HG03565 (cell line): Measurements from ENCODE around the gene MYMX.

Source experiments
- ATAC-seq: cut with Tn5 transposase; IDR thresholded peaks from one replicate; pipeline ENCODE4 v1.9.1; 2021; ENCODE audit warnings: mild to moderate bottlenecking, moderate library complexity; ENCODE audit not compliant: unreplicated experiment

MYMX gene

DNA sequence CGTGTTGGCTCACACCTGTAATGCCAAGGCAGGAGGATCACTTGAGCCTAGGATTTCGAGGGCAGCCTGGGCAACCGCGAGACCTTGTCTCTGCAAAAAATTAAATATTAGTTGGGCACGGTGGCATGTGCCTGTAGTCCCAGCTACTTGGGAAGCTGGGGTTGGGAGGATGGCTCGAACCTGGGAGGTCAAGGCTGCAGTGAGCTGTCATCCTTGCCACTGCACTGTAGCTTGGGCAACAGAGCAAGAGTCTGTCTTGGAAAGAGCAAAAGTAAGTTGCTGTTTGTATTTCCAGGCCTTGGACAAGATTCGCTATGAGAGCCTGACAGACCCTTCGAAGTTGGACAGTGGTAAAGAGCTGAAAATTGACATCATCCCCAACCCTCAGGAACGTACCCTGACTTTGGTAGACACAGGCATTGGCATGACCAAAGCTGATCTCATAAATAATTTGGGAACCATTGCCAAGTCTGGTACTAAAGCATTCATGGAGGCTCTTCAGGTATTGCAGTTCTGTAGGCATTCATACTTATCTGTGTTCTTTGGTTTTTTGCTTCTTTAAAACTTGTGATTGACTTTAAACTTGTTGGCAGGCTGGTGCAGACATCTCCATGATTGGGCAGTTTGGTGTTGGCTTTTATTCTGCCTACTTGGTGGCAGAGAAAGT, 32.5 kb downstream of the MYMX start:
- no peak for ATAC-seq

DNA sequence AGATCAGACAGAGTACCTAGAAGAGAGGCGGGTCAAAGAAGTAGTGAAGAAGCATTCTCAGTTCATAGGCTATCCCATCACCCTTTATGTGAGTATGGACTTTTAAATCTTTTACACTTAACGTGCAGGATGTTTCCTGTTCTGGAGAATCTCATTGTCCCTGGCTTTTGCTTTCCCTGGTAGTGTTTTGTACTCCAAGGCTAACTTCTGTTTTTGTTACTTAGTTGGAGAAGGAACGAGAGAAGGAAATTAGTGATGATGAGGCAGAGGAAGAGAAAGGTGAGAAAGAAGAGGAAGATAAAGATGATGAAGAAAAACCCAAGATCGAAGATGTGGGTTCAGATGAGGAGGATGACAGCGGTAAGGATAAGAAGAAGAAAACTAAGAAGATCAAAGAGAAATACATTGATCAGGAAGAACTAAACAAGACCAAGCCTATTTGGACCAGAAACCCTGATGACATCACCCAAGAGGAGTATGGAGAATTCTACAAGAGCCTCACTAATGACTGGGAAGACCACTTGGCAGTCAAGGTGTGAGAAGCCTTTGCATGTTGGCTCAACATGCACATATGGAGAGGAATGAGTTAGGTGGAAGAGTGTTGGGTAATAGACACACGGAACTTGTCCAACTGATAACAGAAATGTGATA, 33.5 kb downstream of the MYMX start:
- no peak for ATAC-seq

DNA sequence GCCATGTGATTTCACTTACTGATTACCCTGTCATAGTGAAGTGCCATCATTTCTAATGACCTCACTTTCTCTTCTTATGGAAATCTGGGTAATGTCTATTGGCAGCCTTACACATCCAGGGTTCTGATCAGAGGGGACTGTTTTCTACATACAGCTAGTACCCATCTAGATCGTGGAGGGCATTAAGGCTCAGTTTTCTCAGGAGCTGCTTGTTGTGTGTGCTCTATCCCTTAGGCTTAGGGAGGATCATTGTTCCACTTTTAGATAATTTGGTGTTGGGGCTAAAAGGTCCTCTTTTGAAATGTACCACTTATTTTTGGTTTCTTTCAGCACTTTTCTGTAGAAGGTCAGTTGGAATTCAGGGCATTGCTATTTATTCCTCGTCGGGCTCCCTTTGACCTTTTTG, 34.0 kb downstream of the MYMX start:
- ATAC-seq: no peak

DNA sequence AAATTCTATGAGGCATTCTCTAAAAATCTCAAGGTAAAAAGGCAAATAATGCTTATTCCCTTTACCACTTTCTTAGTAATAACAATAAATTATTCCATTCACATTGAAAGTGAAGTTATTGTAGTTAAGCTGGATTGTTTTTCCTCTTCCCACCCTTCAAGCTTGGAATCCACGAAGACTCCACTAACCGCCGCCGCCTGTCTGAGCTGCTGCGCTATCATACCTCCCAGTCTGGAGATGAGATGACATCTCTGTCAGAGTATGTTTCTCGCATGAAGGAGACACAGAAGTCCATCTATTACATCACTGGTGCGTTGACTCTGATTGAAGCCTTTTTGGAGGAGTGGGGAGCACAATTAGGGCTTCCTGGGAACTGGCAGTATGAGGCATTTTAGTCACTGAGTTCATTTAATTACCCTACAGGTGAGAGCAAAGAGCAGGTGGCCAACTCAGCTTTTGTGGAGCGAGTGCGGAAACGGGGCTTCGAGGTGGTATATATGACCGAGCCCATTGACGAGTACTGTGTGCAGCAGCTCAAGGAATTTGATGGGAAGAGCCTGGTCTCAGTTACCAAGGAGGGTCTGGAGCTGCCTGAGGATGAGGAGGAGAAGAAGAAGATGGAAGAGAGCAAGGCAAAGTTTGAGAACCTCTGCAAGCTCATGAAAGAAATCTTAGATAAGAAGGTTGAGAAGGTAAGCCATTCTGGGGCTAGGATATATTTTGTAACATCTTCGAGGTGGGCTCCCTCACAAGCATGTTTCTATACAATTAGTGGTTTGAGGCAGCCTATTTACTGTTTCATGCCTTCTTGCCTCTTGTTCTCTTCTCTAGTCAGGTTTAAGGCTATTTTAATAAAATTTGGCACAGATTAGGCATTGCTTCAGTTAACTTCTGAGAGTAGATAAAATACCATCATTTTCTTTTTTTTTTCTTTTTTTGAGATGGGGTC, 35.1 kb downstream of the MYMX start:
- ATAC-seq: no peak

DNA sequence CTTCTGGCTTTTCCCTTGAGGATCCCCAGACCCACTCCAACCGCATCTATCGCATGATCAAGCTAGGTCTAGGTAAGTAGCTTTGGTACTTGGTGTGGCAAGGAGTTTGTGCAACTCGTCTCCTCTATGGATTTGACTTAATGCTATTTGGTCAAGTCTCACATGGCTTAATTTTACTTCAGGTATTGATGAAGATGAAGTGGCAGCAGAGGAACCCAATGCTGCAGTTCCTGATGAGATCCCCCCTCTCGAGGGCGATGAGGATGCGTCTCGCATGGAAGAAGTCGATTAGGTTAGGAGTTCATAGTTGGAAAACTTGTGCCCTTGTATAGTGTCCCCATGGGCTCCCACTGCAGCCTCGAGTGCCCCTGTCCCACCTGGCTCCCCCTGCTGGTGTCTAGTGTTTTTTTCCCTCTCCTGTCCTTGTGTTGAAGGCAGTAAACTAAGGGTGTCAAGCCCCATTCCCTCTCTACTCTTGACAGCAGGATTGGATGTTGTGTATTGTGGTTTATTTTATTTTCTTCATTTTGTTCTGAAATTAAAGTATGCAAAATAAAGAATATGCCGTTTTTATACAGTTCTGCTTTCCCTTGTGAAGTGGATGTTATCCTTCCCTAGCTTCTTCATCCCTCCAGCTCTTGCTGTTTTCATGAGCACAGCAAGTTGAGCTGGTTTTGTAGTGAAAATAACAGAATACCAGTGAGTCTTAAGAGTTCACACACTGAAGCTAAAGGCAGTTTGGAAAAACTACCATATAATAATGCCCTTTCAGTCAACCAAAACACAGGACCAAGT, 36.8 kb downstream of the MYMX start:
- no peak for ATAC-seq

DNA sequence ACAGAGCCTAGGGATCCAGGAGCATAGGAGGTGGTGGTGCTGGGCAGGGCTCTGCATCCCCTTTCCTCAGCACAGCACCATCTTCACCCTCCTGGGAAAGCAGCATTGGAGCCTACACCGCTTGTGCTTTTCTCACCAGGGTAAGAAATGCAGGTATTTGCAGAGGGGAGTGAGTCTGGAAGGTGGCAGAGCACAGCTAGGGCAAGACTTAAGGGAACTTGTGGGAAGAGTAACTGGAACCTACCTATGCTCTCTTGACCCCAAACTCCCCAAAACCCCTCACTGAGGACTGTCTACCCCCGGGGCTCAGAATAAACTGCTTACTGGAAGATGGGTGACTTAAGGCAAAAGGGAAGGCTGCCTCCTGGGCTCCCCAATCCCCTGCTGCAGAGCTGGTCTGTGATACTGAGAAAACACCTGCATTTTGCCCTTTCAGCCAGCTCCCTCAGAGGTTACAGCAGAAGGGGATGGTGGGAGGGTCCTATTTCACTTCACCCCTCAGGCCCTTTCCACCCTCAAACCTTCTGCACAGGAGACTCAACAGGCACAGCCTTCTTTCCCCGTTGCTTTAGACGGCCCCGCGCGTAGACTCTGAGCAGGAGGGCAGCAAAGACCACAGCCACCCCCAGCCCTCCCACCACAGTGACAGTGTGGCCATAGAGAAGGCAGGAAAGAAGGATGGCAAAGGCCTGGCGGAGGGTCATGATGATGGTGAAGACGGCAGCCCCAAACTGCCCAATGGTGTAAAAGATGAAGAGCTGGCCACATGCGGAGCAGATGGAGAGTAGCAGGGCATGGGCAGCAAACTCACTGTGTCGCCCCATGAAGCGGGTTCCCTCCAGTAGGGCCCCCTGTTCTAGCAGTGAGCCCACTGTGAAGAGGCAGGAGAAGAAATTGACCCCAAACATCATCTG, 37.7 kb downstream of the MYMX start:
- ATAC-seq: no peak

DNA sequence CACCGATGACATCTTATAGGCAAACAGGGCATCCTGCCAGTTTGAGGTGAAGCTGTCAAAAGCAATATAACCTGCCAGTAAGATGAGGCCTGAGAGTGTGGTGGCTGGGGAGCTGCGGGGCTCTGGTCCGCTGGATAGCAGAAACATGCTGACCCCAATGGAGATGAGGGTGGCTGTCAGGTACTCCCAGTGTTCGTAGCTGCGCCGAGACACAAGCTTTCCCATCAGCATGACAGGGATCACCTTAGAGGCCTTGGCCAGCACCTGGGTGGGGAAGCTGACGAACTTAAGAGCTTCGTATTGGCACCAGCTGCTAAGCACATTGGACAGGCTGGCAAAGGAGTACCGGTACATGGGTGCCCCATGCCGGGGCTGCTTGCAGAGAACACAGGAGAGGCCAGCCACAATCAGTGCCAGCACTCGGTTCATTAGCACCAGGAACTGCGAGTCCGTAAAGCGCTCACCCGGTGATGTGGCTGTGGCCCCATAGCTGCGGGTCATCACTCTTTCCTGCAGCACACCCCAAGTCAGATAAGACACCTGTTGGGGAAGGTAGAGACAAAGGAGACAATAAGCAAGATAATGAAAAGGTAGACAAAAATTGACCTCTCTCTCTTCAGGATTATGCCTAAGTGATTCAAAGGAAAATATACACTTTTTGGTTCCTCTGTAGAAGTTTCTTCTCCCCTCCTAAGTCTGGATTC, 38.5 kb downstream of the MYMX start:
- no peak for ATAC-seq

DNA sequence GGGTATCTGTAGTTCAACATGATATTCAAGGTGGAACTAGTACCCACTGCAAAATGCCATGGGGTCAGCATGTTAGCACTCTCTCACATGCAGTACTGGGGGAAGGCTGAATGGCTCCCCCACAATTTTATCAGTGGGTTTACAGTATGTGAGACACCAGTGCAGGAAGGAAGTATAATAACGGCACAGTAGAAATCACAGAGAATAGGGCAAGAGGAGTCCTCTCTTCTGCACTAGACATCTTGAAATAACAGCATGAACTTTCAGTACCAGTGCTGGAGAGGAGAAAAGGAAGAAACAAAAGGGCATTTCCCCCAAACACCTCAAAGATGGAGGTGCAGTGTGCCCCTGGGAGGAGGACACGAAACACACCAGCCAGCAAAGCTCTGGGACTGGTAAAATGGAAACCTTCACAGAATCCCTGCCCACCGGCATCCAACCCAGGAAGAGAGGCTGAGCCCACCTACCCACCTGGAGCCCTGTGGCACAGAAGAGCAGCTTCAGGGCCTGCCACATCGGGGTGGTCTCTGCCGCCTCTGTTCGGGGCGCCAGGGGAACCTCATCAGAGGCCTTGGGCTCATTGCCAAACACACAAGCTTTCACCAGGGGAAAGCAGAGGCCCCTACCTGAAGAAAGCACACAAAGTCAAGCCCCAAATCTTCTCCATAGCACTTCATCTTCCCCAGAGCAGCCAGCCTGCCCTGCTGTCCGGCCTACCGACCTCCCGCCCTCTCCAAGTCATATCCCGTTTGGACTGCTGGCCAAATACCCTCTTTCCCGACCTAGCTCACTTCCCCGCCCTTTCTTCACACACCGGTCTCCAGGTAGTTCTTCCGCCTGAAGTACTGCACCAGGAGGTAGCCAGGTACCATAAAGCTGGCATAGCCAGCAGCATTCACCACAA, 39.4 kb downstream of the MYMX start:
- ATAC-seq: no peak

DNA sequence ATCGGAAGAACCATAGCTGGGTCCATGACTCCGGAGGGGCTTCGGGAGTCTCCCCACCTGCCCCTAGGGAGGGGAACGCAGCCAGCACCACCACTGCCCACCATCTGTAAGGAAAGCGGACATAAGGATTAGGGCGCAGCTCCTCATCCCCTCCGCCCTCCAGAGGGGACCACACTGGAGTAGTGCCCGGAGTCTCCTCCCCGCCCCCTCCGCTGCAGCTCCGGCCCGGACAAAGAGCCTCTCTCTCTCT, 40.0 kb downstream of the MYMX start:
- ATAC-seq: no peak

DNA sequence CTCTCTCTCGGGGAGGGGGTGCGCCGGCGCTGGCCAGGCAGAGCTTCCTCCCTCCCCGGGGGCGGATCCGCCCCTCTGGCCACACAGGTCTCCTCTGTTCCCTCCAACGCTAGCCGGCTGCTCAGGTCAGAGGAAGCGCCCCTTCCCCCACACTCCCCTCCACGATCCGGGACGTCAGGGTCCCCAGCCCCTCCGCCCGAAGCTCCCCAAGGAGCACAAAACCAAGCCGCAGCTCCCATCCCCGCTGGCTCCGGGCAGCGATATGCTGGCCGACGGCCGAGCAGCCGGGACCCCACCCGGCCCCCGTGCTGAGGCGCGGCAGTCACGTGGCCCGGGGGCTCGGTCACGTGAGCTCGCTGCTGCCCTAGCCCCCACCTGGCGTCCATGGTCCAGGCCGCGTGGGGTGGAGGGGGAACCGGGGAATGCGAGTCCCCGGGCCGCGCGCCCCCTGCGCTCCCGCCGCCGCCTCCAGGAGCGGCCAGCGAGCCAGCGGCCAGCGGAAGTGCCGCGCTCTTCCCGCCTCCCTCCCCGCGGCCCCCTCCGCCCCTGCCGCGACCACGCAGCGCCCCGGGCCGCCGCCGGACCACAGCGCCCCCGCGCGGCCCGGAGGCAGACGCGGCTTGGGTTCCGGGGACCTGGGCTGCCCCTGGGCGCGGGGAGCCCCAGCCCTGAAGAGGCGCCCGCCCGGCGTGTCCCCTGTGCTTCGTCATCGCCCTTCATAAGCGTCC, 40.5 kb downstream of the MYMX start, which contains the start of gene SLC35B2:
Gene SLC35B2, minus strand, starts transcription at position 504 of the 728 bp plus-strand sequence. Its CDS starts 118 bp downstream, at position 386.
- ATAC-seq: peak; percentile 26

DNA sequence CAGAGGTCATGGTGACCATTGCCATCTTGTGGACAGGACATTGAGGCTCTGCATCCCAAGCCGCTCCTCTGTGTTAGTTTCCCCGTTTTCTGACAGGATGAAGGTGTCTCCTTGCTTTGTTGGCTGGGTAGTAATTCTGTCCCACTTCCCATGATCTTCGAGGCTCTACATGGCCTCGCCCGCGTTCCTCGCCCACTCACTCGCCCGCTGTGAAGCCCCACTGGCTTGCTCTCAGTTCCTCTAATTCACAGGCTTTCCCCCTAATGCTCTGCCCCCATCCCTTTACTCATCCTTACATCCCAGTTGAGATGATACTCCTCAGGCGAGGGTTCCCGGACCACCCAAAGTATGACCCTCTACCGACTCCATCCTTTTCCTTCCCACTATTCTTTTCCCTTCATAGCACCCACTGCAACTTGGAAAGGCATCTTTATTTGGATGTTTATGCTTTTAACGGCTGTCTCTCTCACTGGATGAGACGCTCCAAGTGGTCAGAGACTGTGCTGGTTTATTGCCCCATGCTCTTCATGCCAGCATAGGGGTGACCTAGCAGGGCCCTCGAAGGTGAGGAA, 41.1 kb downstream of the MYMX start:
- ATAC-seq: peak; percentile 7

DNA sequence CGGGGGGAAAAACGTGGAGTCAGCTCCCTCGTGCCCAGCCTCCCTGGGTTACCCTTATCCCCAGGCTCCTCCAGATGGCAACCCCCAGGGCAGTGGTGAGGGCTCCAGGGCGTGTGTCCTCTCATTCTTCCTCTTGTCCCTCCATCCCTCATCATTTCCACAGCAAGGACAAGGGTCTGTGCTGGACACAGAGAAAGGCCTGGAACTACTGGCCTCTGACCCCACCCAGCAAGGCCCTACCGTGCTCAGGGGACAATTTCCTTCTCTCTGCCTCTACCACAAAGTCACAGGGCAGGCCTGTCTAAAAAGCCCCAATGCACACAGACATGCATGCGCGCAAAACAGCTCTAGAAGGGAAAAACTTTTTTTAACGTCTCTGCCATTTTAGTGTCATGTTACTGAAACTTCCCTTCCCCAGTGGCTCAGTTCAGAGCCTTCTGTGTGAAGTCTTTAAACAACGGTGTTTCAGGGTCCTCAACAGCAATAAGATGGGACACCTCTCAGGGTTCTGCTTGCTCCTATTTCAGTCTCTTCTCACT, 41.7 kb downstream of the MYMX start:
- no peak for ATAC-seq

DNA sequence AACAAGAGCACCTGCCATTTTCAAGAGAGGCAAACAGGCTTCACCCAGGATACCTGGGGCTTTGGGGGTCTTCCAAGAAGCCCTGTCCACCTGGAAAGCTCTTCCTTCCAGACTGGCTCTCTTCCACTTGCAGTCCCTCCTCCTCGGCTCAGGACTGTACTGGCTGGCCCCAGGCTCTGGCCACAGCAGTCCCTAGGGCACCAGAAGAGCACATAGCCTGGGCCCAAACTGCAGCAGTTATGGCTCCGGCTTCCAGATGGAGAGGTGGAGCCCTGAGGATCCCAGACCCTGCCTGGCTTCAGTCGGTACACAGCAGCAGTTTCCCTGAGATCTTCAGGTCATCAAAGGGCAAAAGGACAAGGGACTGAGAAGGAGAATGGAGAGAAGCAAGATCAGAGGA, 42.2 kb downstream of the MYMX start:
- ATAC-seq: no peak

DNA sequence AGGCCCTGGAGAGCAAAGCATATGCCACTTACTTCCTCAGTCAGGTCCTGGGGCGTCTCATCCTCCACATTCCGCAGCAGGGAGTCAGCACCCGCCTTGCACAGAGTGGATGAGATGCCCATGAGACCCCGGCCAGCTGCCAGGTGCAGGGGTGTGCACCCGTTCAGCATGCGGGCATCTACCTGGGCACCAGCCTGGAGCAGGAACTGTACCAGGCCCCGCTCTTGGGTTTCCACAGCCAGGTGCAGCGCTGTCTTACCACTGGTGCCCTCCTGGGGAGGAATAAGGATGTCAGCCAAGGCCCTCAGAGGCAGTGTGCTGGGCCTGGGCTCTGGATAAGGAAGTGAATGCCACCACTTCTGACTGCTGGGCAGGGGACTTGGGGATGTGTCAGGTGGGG, 43.3 kb downstream of the MYMX start:
- no peak for ATAC-seq

DNA sequence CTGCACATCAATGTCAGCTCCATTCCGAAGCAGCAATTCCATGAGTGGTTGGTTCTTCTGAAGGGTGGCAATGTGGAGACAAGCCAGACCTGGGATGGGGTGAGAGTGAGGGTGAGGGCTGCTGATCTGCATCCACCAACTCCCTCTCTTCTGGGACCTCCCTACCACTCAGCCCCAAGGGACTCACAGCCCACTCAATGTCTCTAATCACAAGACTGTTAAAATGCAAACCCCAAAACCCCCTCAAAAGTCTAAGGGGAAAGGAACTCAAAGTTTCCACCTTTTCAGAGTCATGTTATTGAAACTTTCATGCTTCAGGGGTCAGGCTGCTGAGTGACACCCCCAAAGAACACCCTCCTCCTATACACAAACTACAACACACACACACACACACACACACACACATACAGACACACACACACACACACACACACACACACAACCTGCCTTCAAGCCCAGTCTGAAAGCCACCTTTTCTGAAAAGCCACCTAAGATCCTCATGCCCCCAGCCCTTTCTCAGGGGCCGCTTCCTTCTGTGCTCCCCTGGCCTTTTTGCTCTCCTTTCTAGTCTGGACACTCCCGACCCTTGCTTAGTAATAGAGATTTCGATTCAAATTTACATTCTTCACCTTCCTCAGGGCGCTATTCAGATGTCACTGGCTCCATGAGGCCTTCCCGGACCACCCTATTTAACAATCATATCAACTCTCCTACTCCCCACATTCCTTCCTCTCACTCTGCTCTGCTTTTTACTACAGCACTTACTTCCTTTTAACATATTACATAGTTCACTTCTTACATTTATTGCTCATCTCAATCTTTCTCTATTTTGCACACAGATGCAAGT, 43.9 kb downstream of the MYMX start:
- no peak for ATAC-seq

DNA sequence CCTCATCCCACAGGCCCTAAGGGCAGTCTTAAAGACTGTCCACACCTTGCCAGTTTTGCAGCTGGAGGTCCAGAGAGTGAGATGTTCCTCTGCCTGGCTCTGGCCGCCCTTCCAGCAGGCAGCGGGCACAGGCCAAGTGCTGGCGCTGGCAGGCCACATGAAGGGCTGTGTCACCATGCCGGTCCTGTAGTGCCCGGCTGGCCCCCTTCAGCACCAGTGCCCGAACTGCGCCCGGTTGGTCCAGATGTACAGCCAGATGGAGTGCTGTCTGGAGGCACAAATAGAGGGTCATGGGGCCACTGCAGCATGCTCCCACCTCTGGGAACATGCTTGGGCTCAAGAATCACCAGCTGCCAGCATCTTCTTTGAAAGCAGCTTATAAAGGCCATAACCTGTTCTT, 44.9 kb downstream of the MYMX start:
- no peak for ATAC-seq
